ENCODE measurements around the gene SNAI3.
A peak's percentile ranks its signal among the peaks of the same experiment; 100 is the strongest.

The SNAI3 gene

DNA sequence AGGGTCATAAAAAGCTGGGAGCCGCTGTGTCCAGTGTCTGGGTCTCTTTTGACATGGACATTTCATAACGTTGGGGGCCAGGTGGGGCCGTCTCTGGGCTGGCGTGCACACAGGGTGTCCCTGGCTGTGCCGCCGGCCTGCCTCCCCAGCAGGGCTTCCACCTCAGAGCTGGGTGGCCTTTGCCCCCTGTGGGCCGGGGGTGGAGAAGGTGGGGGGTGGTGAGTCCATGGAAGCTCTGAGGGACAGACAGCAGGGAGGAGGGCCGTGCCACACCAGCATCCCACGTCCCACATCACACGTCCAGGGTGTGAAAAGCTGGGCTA is 908 bp upstream of the SNAI3 start:
- ChIA-PET CTCF (interaction anchor here (0.8 to 3.0 kb wide), 8 partner anchors 10 to 480 kb away, joined by 3 to 11 read pairs (median 3); no protein-coding TSS in a partner anchor), POLR2A (interaction anchor here (0.9 kb wide), 1 partner anchor 22 kb away, joined by 3 read pairs; no protein-coding TSS in a partner anchor)
- no peak for TF ChIP-seq CTCF (IDR thresholded peaks at IDR 0.05; ENCODE audit: insufficient read depth, low read length, missing control alignments)
- DNase-seq (ENCODE audit: low read depth, low spot score), result no peak
- H3K4me3 ChIP-seq (ENCODE audit: low read depth, low read length), result no peak overlapping the region

- H3K4me3 ChIP-seq (ENCODE audit: low read depth, low read length), result peak overlapping the region; percentile 48
- no peak for TF ChIP-seq CTCF (IDR thresholded peaks at IDR 0.05; ENCODE audit: insufficient read depth, low read length, missing control alignments)
- POLR2A ChIA-PET, result no interaction called here
- CTCF ChIA-PET, result interaction anchor here (3.0 kb wide), 1 partner anchor 11 kb away, joined by 11 read pairs; no protein-coding TSS in a partner anchor
- no peak for DNase-seq (ENCODE audit: low read depth, low spot score)
Observed at GRCh38 chr16:88686062-88686438, 257 bp downstream of the SNAI3 start.

- no peak for DNase-seq (ENCODE audit: low read depth, low spot score)
- TF ChIP-seq CTCF (IDR thresholded peaks at IDR 0.05; ENCODE audit: insufficient read depth, low read length, missing control alignments), result peak; percentile 68
- ChIA-PET POLR2A (no interaction called here), CTCF (interaction anchor here (0.8 to 3.0 kb wide), 8 partner anchors 8 to 173 kb away, joined by 3 to 11 read pairs (median 3); no protein-coding TSS in a partner anchor)
- H3K4me3 ChIP-seq (ENCODE audit: low read depth, low read length), result peak overlapping the region; percentile 48
Observed at GRCh38 chr16:88685156-88686061, 898 bp downstream of the SNAI3 start.

DNA sequence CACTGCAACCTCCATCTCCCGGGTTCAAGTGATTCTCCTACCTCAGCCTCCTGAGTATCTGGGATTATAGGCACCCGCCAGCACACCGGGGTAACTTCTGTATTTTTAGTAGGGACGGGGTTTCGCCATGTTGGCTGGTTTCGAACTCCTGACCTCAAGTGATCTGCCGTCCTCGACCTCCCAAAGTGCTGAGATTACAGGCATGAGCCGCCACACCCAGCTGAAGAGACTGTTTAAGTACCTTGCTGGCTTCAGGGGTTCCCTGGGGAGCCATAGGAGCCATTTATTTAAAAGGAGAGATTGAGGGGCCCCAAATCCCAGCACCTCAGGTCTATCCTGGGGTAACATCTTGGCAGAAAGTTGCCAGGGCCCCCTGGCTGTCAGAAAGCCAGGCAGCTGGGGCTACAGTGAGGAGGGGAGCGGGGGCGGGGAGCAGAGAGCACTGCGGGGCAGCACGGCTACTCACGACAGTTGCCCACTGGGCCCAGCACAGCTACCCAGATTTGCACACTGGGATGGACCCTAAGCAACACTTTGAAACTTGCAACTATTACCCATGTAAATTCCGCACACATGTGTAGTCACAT is 1.6 kb downstream of the SNAI3 start:
- no peak overlapping the region for H3K4me3 ChIP-seq (ENCODE audit: low read depth, low read length)
- TF ChIP-seq CTCF (IDR thresholded peaks at IDR 0.05; ENCODE audit: insufficient read depth, low read length, missing control alignments), result no peak
- no peak for DNase-seq (ENCODE audit: low read depth, low spot score)
- POLR2A ChIA-PET, result no interaction called here
- CTCF ChIA-PET, result interaction anchor here (0.8 to 3.0 kb wide), 8 partner anchors 9 to 174 kb away, joined by 3 to 11 read pairs (median 3); no protein-coding TSS in a partner anchor

GRCh38 chr16:88681709-88682451 is 4.4 kb downstream of the SNAI3 start:
- no peak for DNase-seq (ENCODE audit: low read depth, low spot score)
- H3K4me3 ChIP-seq (ENCODE audit: low read depth, low read length), result no peak overlapping the region
- POLR2A ChIA-PET, result no interaction called here
- TF ChIP-seq CTCF (IDR thresholded peaks at IDR 0.05; ENCODE audit: insufficient read depth, low read length, missing control alignments), result no peak
- CTCF ChIA-PET, result interaction anchor here (1.0 to 2.1 kb wide), 2 partner anchors 10 to 14 kb away, joined by 4 read pairs; no protein-coding TSS in a partner anchor

All from AG04449 (cell line).